HG02759 (cell line): Measurements from ENCODE around the gene FAM222A.

Experiments
- ATAC-seq: cut with Tn5 transposase; IDR thresholded peaks from one replicate; pipeline ENCODE4 v1.9.1; 2021; ENCODE audit warnings: mild to moderate bottlenecking, moderate library complexity; ENCODE audit not compliant: unreplicated experiment

FAM222A gene

GRCh38 chr12:109713187-109714070, at the start of gene FAM222A:
Gene FAM222A (plus strand): TSS chr12:109713825. CDS start chr12:109744147, 30,322 bp downstream.
- peak; percentile 91 for ATAC-seq

- ATAC-seq: no peak
Observed at GRCh38 chr12:109664402-109664801, 49.2 kb upstream of the FAM222A start.

GRCh38 chr12:109666068-109666467, 47.6 kb upstream of the FAM222A start:
- no peak for ATAC-seq

- no peak for ATAC-seq
Observed at GRCh38 chr12:109670731-109671130, 42.9 kb upstream of the FAM222A start.

- ATAC-seq: no peak
Observed at GRCh38 chr12:109671502-109671901, 42.1 kb upstream of the FAM222A start.

- no peak for ATAC-seq
Observed at GRCh38 chr12:109673379-109673778, 40.2 kb upstream of the FAM222A start.

- no peak for ATAC-seq
Observed at GRCh38 chr12:109673884-109674283, 39.7 kb upstream of the FAM222A start.

GRCh38 chr12:109675411-109675810, 38.2 kb upstream of the FAM222A start:
- no peak for ATAC-seq

- no peak for ATAC-seq
Observed at GRCh38 chr12:109677279-109677691, 36.3 kb upstream of the FAM222A start.

- no peak for ATAC-seq
Observed at GRCh38 chr12:109678719-109679118, 34.9 kb upstream of the FAM222A start.

- ATAC-seq: no peak
Observed at GRCh38 chr12:109679501-109680263, 33.9 kb upstream of the FAM222A start.

GRCh38 chr12:109680264-109681005, 33.2 kb upstream of the FAM222A start:
- no peak for ATAC-seq

GRCh38 chr12:109681986-109682707, 31.5 kb upstream of the FAM222A start:
- no peak for ATAC-seq

- ATAC-seq: no peak
Observed at GRCh38 chr12:109682708-109683060, 30.9 kb upstream of the FAM222A start.

GRCh38 chr12:109683316-109683715, 30.3 kb upstream of the FAM222A start:
- ATAC-seq: no peak

GRCh38 chr12:109685574-109686447, 27.8 kb upstream of the FAM222A start:
- ATAC-seq: no peak

- ATAC-seq: no peak
Observed at GRCh38 chr12:109686523-109686922, 27.1 kb upstream of the FAM222A start.

GRCh38 chr12:109687250-109687649, 26.4 kb upstream of the FAM222A start:
- ATAC-seq: no peak

- no peak for ATAC-seq
Observed at GRCh38 chr12:109689426-109689825, 24.2 kb upstream of the FAM222A start.

GRCh38 chr12:109693160-109693559, 20.5 kb upstream of the FAM222A start:
- no peak for ATAC-seq
